ENCODE measurements around the gene LCN6.

- TF ChIP-seq CTCF (conservative IDR thresholded peaks at IDR 0.05; ENCODE audit: low read length) (no peak), EZH2phosphoT487 (IDR thresholded peaks at IDR 0.05; ENCODE audit: borderline replicate concordance) (no peak)
Measured at GRCh38 chr9:136697146-136697820, 51.0 kb downstream of the LCN6 start.

All from Loucy (cell line).